ENCODE data around the gene AWAT1. TPM values are rescaled to one million over a fixed set of nuclear protein-coding genes. Genes with fewer than 3 reads are reported as not detected.

The AWAT1 gene
- total and polyA plus RNA-seq, 2 donors (not counting 3 experiments of a cell fraction or from before 2014, with no cell fraction given): not detected

DNA sequence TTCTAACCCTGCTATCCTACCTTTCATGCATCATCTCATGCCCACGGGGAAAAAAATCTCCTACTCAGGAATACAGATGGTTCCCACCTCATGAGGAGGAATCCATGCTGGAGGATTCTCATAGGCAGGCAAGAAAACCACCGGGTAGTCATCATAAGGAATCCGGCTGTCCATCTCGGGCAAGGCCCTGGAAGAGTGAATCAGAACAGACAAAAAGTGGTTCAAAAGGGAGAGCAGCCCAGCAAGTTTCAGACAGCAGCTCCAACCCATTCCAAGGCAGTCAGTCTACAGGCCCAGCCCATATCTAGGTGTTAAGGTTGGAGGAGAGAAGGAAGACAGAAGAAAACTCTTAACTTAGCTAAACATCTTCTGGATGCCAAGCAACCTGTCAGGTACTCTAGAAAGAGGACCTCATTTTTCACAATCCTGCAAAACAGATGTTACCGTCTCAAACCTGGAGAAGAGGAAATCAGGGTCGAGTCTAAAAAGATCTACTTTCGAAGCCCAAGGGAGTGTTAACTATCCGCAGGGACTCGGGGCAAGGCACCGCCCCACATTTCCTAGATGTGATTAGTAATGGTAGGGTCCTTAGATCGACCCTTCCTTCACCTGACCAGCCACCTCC is 54.8 kb downstream of the AWAT1 start:
- Histone ChIP-seq H3K4me2 (ENCODE audit: insufficient read depth, low read length) (peak overlapping the region; percentile 78), H3K9ac (replicated peaks; ENCODE audit: extremely low read depth, insufficient read depth, low read length) (peak overlapping the region; percentile 67), H3K9me1 (replicated peaks; ENCODE audit: control insufficient read depth, extremely low read depth, insufficient read depth, low read length) (no peaks in the 10 kb centered on the region), H3K27me3 (ENCODE audit: control insufficient read depth in 2 of 2, insufficient read depth in 2 of 2, low read length in 2 of 2) (no peaks in the 10 kb centered on the region), H3K4me3 (replicated peaks in 1 of 3; ENCODE audit: insufficient read depth in 1 of 3, low read depth in 1 of 3, low read length in 3 of 3) (peak overlapping the region; percentile 70 to 86 (median 84)), H3K4me1 (ENCODE audit: control insufficient read depth, extremely low read depth, insufficient read depth, low read length) (peaks cover 18% of the 10 kb centered on the region), H3K79me2 (ENCODE audit: control insufficient read depth, insufficient read depth, low read length) (peaks cover 40% of the 10 kb centered on the region), H3K36me3 (ENCODE audit: control insufficient read depth in 2 of 2, extremely low read depth in 1 of 2, insufficient read depth in 2 of 2, low read length in 2 of 2) (no peaks in the 10 kb centered on the region), H3K27ac (ENCODE audit: insufficient read depth, low read depth, low read length) (peak overlapping the region; percentile 66), H4K20me1 (replicated peaks; ENCODE audit: control insufficient read depth, extremely low read depth, insufficient read depth, low read length) (no peaks in the 10 kb centered on the region), H3K9me3 (replicated peaks; ENCODE audit: control insufficient read depth, insufficient read depth, low read length) (no peaks in the 10 kb centered on the region), H2AFZ (ENCODE audit: low read depth, low read length) (peak overlapping the region; percentile 91)
- intact Hi-C loops (cut with micrococcal nuclease): loop anchor here (1.0 kb wide), 1 partner anchor 156 kb away; the partner anchor contains the start of gene IGBP1
- CTCF ChIA-PET: interaction anchor here (0.6 to 1.0 kb wide), 4 partner anchors 8 to 156 kb away, joined by 3 to 6 read pairs (median 4); partner anchors contain the start of gene IGBP1
- TSS peak; percentile 60 for BruUV-seq (replicated peaks)
- no peak for DNase-seq (ENCODE audit: low read depth, low spot score)
- no peak for FAIRE-seq
- TF ChIP-seq MYC (IDR thresholded peaks at IDR 0.05; ENCODE audit: low read depth, low read length) (no peak), FOS (IDR thresholded peaks at IDR 0.05; ENCODE audit: borderline replicate concordance, insufficient read depth, low read length) (no peak)
- dilution Hi-C loops (cut with MboI; ENCODE audit: extremely low pct_ligation_motif_present, low sequenced_read_pairs): no loop called here
- POLR2A ChIA-PET: no interaction called here

Small RNA genes lying within 50 kb of the gene (small RNA-seq; reads per million reads assigned to genes)
- not detected for gene RNA5SP507 (ENCODE audit: insufficient read depth, insufficient read length, low read depth, low replicate concordance)

Other genes starting within 250 kb of the AWAT1 start
- 0.20 and 0.21 TPM in 2 replicates for gene AWAT2, start 184.7 kb upstream of the AWAT1 start, total RNA-seq
- gene AWAT2, start 184.7 kb upstream of the AWAT1 start, polyA plus RNA-seq: 0.22 and 0.29 TPM in 2 replicates
- not detected in 2 replicates for gene OTUD6A, start 172.2 kb upstream of the AWAT1 start, total RNA-seq
- gene OTUD6A, start 172.2 kb upstream of the AWAT1 start, polyA plus RNA-seq: not detected in 2 replicates
- gene IGBP1, start 101.2 kb upstream of the AWAT1 start, total RNA-seq: 38.1 and 40.4 TPM in 2 replicates
- gene IGBP1, start 101.2 kb upstream of the AWAT1 start, polyA plus RNA-seq: 38.4 and 39.5 TPM in 2 replicates
- gene DGAT2L6, start 57.2 kb upstream of the AWAT1 start, total RNA-seq: not detected in 2 replicates
- gene DGAT2L6, start 57.2 kb upstream of the AWAT1 start, polyA plus RNA-seq: not detected in 2 replicates
- 0.21 TPM in 1 of 2 replicates, not detected in the other for gene P2RY4, start 25.5 kb downstream of the AWAT1 start, total RNA-seq
- gene P2RY4, start 25.5 kb downstream of the AWAT1 start, polyA plus RNA-seq: 0.16 and 0.22 TPM in 2 replicates
- gene ARR3, start 33.7 kb downstream of the AWAT1 start, total RNA-seq: not detected in 2 replicates
- gene ARR3, start 33.7 kb downstream of the AWAT1 start, polyA plus RNA-seq: not detected in 2 replicates
- gene RAB41, start 47.5 kb downstream of the AWAT1 start, total RNA-seq: not detected in 2 replicates
- not detected in 2 replicates for gene RAB41, start 47.5 kb downstream of the AWAT1 start, polyA plus RNA-seq
- 44.5 and 45.6 TPM in 2 replicates for gene PDZD11, start 55.3 kb downstream of the AWAT1 start, total RNA-seq
- 76.0 and 85.4 TPM in 2 replicates for gene PDZD11, start 55.3 kb downstream of the AWAT1 start, polyA plus RNA-seq
- gene KIF4A, start 55.4 kb downstream of the AWAT1 start, total RNA-seq: 34.4 and 41.3 TPM in 2 replicates
- 6.6 and 9.6 TPM in 2 replicates for gene KIF4A, start 55.4 kb downstream of the AWAT1 start, polyA plus RNA-seq
- gene GDPD2, start 188.7 kb downstream of the AWAT1 start, total RNA-seq: 0.29 and 0.35 TPM in 2 replicates
- gene GDPD2, start 188.7 kb downstream of the AWAT1 start, polyA plus RNA-seq: 0.08 and 0.11 TPM in 2 replicates
- 2.4 and 3.2 TPM in 2 replicates for gene DLG3, start 210.2 kb downstream of the AWAT1 start, total RNA-seq
- gene DLG3, start 210.2 kb downstream of the AWAT1 start, polyA plus RNA-seq: 0.89 and 1.2 TPM in 2 replicates